ENCODE results near the gene TASP1. TPM values are rescaled to one million over a fixed set of nuclear protein-coding genes. Genes with fewer than 3 reads are reported as not detected.

TASP1 gene
- total and polyA plus RNA-seq, 4 donors, result 2.5 to 10.0 (median 4.7) TPM

DNA sequence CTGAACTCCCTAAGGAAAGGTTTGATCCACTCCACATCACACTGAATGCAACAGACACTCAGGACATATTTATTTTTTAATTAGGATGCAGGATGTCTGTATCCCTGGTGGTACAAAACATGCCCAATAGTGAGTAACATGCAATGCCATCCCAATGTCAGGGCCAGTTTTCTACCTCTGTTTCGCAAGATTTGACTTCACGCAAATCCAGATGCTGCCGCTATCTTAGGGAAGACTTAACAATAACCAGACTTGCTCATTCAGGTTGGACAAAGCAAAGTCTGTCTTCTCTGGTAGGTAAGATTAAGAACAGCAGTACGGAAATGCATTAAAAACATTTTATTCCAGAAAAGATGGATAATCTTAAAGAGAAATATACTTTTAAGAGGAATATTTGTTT is 103.1 kb downstream of the TASP1 start:
- Histone ChIP-seq H3K4me1 (ENCODE audit: control insufficient read depth in 4 of 4, insufficient read depth in 4 of 4, low read length in 3 of 4) (peaks cover 0 to 4% (median 0%) of the 10 kb centered on the region in 4 donors), H3K36me3 (ENCODE audit: control insufficient read depth in 4 of 4, insufficient read depth in 3 of 4, low read depth in 1 of 4, low read length in 3 of 4) (no peaks in the 10 kb centered on the region), H3K9me3 (ENCODE audit: control insufficient read depth in 4 of 4, low read length in 3 of 4) (no peaks in the 10 kb centered on the region), H3K27me3 (ENCODE audit: control insufficient read depth in 4 of 4, insufficient read depth in 4 of 4, low read length in 3 of 4) (no peaks in the 10 kb centered on the region), H3K27ac (ENCODE audit: low read depth in 1 of 2, low read length in 2 of 2) (no peak overlapping the region), H3K4me3 (ENCODE audit: low read depth in 1 of 3, low read length in 3 of 3) (no peak overlapping the region), H3K9ac (ENCODE audit: low read depth in 1 of 2, low read length in 2 of 2) (no peak overlapping the region)
- TF ChIP-seq, protein P1, sequence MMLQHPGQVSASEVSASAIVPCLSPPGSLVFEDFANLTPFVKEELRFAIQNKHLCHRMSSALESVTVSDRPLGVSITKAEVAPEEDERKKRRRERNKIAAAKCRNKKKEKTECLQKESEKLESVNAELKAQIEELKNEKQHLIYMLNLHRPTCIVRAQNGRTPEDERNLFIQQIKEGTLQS (IDR thresholded peaks at IDR 0.05), result no peak
- TF ChIP-seq, protein P2, sequence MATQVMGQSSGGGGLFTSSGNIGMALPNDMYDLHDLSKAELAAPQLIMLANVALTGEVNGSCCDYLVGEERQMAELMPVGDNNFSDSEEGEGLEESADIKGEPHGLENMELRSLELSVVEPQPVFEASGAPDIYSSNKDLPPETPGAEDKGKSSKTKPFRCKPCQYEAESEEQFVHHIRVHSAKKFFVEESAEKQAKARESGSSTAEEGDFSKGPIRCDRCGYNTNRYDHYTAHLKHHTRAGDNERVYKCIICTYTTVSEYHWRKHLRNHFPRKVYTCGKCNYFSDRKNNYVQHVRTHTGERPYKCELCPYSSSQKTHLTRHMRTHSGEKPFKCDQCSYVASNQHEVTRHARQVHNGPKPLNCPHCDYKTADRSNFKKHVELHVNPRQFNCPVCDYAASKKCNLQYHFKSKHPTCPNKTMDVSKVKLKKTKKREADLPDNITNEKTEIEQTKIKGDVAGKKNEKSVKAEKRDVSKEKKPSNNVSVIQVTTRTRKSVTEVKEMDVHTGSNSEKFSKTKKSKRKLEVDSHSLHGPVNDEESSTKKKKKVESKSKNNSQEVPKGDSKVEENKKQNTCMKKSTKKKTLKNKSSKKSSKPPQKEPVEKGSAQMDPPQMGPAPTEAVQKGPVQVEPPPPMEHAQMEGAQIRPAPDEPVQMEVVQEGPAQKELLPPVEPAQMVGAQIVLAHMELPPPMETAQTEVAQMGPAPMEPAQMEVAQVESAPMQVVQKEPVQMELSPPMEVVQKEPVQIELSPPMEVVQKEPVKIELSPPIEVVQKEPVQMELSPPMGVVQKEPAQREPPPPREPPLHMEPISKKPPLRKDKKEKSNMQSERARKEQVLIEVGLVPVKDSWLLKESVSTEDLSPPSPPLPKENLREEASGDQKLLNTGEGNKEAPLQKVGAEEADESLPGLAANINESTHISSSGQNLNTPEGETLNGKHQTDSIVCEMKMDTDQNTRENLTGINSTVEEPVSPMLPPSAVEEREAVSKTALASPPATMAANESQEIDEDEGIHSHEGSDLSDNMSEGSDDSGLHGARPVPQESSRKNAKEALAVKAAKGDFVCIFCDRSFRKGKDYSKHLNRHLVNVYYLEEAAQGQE (IDR thresholded peaks at IDR 0.05), result no peak
- TF ChIP-seq ZBTB33 (IDR thresholded peaks at IDR 0.05) (no peak), RXRA (IDR thresholded peaks at IDR 0.05) (no peak), SP1 (IDR thresholded peaks at IDR 0.05) (no peak), CTCF (IDR thresholded peaks at IDR 0.05; ENCODE audit: low read depth, low read length, missing input control) (no peak), FOXA1 (IDR thresholded peaks at IDR 0.05) (no peak), NR2F2 (IDR thresholded peaks at IDR 0.05) (no peak), MAX (IDR thresholded peaks at IDR 0.05) (no peak), EGR1 (IDR thresholded peaks at IDR 0.05; ENCODE audit: low read depth in 2 of 2) (no peak), HNF4G (IDR thresholded peaks at IDR 0.05) (no peak), JUND (IDR thresholded peaks at IDR 0.05) (no peak), GABPA (IDR thresholded peaks at IDR 0.05 in 1 of 2, conservative IDR thresholded peaks at IDR 0.05 in 1 of 2) (no peak), TAF1 (conservative IDR thresholded peaks at IDR 0.05) (no peak), HNF4A (conservative IDR thresholded peaks at IDR 0.05) (no peak)
- WGBS, result 99% methylated on average over 4 of the region's 4 CpGs
- DNase-seq (ENCODE audit: low spot score), result no peak

GRCh38 chr20:13533946-13534345 is 104.8 kb downstream of the TASP1 start:
- no peak overlapping the region for H3K4me3 ChIP-seq (ENCODE audit: low read depth in 1 of 3, low read length in 3 of 3)
- H3K36me3 ChIP-seq (ENCODE audit: control insufficient read depth in 4 of 4, insufficient read depth in 3 of 4, low read depth in 1 of 4, low read length in 3 of 4), result no peaks in the 10 kb centered on the region
- no peak overlapping the region for H3K27ac ChIP-seq (ENCODE audit: low read depth in 1 of 2, low read length in 2 of 2)
- 95% methylated on average over 5 of the region's 5 CpGs for WGBS
- no peak overlapping the region for H3K9ac ChIP-seq (ENCODE audit: low read depth in 1 of 2, low read length in 2 of 2)
- no peak for DNase-seq (ENCODE audit: low spot score)
- no peaks in the 10 kb centered on the region for H3K27me3 ChIP-seq (ENCODE audit: control insufficient read depth in 4 of 4, insufficient read depth in 4 of 4, low read length in 3 of 4)
- H3K4me1 ChIP-seq (ENCODE audit: control insufficient read depth in 4 of 4, insufficient read depth in 4 of 4, low read length in 3 of 4), result peaks cover 0 to 4% (median 0%) of the 10 kb centered on the region in 4 donors
- no peaks in the 10 kb centered on the region for H3K9me3 ChIP-seq (ENCODE audit: control insufficient read depth in 4 of 4, low read length in 3 of 4)
- no peak for TF ChIP-seq YY1 (IDR thresholded peaks at IDR 0.05)
- TF ChIP-seq NR2F2 (IDR thresholded peaks at IDR 0.05), result no peak
- TF ChIP-seq, protein P1 (IDR thresholded peaks at IDR 0.05), result no peak
- TF ChIP-seq RXRA (IDR thresholded peaks at IDR 0.05), result no peak
- TF ChIP-seq CTCF (IDR thresholded peaks at IDR 0.05; ENCODE audit: low read depth, low read length, missing input control), result no peak
- no peak for TF ChIP-seq HNF4A (conservative IDR thresholded peaks at IDR 0.05)
- TF ChIP-seq EGR1 (IDR thresholded peaks at IDR 0.05; ENCODE audit: low read depth in 2 of 2), result no peak
- no peak for TF ChIP-seq HNF4G (IDR thresholded peaks at IDR 0.05)
- TF ChIP-seq GABPA (IDR thresholded peaks at IDR 0.05 in 1 of 2, conservative IDR thresholded peaks at IDR 0.05 in 1 of 2), result no peak
- no peak for TF ChIP-seq FOXA2 (IDR thresholded peaks at IDR 0.05)
- TF ChIP-seq TAF1 (conservative IDR thresholded peaks at IDR 0.05), result no peak
- TF ChIP-seq ZBTB33 (IDR thresholded peaks at IDR 0.05), result no peak
- TF ChIP-seq RAD21 (IDR thresholded peaks at IDR 0.05), result no peak
